ENCODE measurements around the gene HELB.
A peak's percentile ranks its signal among the peaks of the same experiment; 100 is the strongest.
"Not testable (repeated sequence)": the region's sequence is repeated elsewhere in the genome, so short reads cannot be mapped to it uniquely, and the experiment has no call there.

HELB gene

GRCh38 chr12:66297923-66298322 is 4.4 kb upstream of the HELB start:
- no peak for DNase-seq (ENCODE audit: low read depth, low spot score)
- no peak overlapping the region for H3K27ac ChIP-seq

DNA sequence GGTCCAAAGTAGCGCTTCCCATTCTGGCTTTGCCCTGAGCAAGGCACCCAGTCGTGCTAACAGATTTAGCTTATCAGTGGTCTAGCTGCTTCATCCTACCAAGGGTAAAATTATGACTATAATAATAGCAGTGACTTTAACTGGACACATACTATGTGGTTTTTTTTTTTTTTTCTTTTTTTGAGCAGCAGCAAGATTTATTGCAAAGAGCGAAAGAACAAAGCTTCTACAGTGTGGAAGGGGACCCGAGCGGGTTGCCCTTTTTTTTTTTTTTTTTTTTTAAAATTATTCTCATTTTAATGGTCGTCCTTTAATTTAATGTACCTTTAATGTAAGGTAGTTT is 505 bp downstream of the HELB start:
- DNase-seq (ENCODE audit: low read depth, low spot score): no peak
- peak overlapping the region; percentile 50 for H3K27ac ChIP-seq

- H3K27ac ChIP-seq; DNase-seq (ENCODE audit: low read depth, low spot score): not testable (repeated sequence)
Observed at GRCh38 chr12:66303316-66303804, 1.1 kb downstream of the HELB start.

DNA sequence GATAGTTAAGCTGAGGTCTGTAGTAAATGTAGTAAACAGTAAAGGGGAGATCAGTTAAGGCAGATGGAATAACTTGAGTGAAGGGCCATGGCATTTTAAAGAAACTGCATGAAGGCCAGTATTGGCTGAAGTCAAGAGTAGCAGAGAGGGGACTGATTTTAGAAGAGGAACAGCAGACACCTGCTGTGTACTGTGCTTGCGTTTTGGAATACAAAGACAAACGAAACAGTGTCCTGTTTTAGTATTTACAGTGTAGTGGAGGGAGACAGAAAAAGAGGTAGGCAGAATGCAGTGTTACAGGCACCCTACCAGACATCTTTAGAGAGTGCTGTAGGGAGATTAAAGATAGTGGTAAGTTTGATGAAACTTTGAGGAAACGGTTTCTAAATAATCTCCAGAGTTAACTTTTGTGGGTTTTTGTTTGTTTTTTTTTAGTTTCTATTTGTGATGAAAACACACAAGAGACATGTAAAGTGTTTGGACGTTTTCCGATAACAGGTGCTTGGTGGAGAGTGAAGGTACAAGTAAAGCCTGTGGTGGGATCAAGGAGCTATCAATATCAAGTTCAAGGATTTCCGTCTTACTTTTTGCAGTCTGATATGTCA is 2.1 kb downstream of the HELB start:
- no peak for DNase-seq (ENCODE audit: low read depth, low spot score)
- H3K27ac ChIP-seq: no peak overlapping the region

GRCh38 chr12:66309606-66310005 is 7.3 kb downstream of the HELB start:
- H3K27ac ChIP-seq: no peak overlapping the region
- DNase-seq (ENCODE audit: low read depth, low spot score): no peak

- no peak for DNase-seq (ENCODE audit: low read depth, low spot score)
- no peak overlapping the region for H3K27ac ChIP-seq
Observed at GRCh38 chr12:66312189-66312588, 9.9 kb downstream of the HELB start.

GRCh38 chr12:66314278-66314677 is 12.0 kb downstream of the HELB start:
- no peak overlapping the region for H3K27ac ChIP-seq
- no peak for DNase-seq (ENCODE audit: low read depth, low spot score)

- no peak overlapping the region for H3K27ac ChIP-seq
- no peak for DNase-seq (ENCODE audit: low read depth, low spot score)
Observed at GRCh38 chr12:66319266-66319954, 17.1 kb downstream of the HELB start.

- peak overlapping the region; percentile 45 for H3K27ac ChIP-seq
- no peak for DNase-seq (ENCODE audit: low read depth, low spot score)
Observed at GRCh38 chr12:66320996-66321395, 18.7 kb downstream of the HELB start.

GRCh38 chr12:66321435-66321834 is 19.1 kb downstream of the HELB start:
- DNase-seq (ENCODE audit: low read depth, low spot score): peak; percentile 20
- H3K27ac ChIP-seq: peak overlapping the region; percentile 45

- no peak for DNase-seq (ENCODE audit: low read depth, low spot score)
- no peak overlapping the region for H3K27ac ChIP-seq
Observed at GRCh38 chr12:66323017-66323416, 20.7 kb downstream of the HELB start.

- H3K27ac ChIP-seq: peak overlapping the region; percentile 27
- peak; percentile 55 for DNase-seq (ENCODE audit: low read depth, low spot score)
Observed at GRCh38 chr12:66329941-66330340, 27.6 kb downstream of the HELB start.

DNA sequence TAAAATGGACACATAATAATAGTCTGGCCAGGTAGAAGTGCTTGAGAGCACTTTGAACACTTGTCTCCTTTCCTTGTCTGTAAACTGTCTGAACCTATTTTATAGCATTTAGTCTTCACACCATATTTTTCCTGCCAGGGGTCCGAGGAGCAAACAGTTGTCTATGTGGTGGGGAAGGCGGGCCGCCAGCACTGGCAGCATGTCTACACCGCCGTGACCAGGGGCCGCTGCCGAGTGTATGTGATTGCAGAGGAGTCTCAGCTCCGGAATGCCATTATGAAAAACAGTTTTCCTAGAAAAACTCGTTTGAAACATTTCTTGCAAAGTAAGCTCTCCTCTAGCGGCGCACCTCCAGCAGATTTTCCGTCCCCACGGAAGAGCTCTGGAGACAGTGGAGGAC is 28.7 kb downstream of the HELB start:
- DNase-seq (ENCODE audit: low read depth, low spot score): no peak
- no peak overlapping the region for H3K27ac ChIP-seq

- H3K27ac ChIP-seq: no peak overlapping the region
- no peak for DNase-seq (ENCODE audit: low read depth, low spot score)
Observed at GRCh38 chr12:66331814-66332213, 29.5 kb downstream of the HELB start.

GRCh38 chr12:66335746-66336145 is 33.5 kb downstream of the HELB start:
- H3K27ac ChIP-seq: no peak overlapping the region
- DNase-seq (ENCODE audit: low read depth, low spot score): no peak

DNA sequence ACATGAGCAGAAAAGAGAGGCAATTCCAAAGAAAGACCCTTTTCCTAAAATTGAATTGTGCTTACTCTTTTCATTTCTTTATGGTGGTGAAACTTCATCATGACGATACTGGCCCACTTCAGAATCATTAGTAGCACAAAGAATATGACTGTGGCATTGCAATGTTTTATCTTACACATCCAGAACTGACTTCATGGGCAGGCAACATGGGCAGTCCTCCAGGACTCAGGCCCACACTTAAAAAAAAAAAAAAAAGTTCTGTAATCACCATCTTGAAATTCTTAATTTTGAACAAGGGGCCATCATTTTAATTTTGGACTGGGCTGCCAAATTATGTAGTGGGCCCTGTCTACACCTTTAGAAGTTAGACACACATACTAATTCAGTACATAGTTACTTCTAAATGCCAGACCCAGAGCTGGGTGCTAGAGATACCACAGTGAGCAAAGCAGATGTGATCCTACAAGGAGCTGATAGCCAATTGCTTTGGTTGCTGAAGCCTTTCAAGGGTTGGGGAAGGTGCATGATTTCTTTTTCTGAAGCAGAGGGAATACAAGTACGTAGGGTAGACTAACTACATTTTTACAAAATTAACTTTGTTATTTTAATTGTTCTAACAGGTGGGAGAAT is 35.2 kb downstream of the HELB start:
- no peak for DNase-seq (ENCODE audit: low read depth, low spot score)
- H3K27ac ChIP-seq: no peak overlapping the region

GRCh38 chr12:66340131-66340530 is 37.8 kb downstream of the HELB start:
- no peak for DNase-seq (ENCODE audit: low read depth, low spot score)
- no peak overlapping the region for H3K27ac ChIP-seq

DNA sequence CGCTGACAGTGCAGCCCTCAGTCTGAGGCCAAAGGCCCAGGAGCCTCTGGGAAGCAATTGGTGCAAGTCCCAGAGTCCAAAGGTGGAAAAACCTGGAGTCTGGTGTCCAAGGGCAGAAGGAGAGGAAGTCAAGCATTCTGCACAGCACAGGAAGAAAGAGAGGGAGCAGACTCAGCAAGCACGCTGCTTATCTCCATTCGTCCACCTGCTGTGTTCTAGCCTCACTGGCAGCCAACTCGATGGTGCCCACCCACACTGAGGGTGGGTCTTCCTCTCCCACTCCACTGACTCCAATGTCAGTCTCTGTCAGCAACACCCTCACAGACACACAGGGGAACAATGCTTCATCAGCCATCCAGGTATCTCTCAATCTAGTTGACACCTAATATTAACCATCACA is 38.8 kb downstream of the HELB start:
- DNase-seq (ENCODE audit: low read depth, low spot score): no peak
- H3K27ac ChIP-seq: no peak overlapping the region

- no peak for DNase-seq (ENCODE audit: low read depth, low spot score)
- no peak overlapping the region for H3K27ac ChIP-seq
Observed at GRCh38 chr12:66345212-66345611, 42.9 kb downstream of the HELB start.

GRCh38 chr12:66345956-66346355 is 43.7 kb downstream of the HELB start:
- H3K27ac ChIP-seq: no peak overlapping the region
- no peak for DNase-seq (ENCODE audit: low read depth, low spot score)

DNA sequence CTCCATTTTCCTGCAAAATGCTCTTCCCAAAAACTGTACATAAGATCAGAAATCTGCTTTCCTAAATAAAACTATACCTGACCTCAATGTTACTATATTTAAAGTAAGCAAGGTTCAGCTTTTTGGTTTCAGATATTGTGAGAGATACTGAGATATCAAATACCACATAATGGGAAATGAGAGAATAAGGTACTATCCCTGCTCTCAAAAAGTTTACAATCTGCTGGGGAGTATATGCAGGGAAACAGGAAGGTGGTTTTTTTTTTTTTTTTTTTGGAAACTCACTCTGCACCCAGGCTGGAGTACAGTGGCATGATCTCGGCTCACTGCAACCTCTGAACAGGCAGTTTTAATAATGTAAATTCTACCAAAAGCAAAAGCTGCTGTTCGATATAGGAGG is 49.0 kb downstream of the HELB start:
- DNase-seq (ENCODE audit: low read depth, low spot score): no peak
- no peak overlapping the region for H3K27ac ChIP-seq

- no peak for DNase-seq (ENCODE audit: low read depth, low spot score)
- no peak overlapping the region for H3K27ac ChIP-seq
Observed at GRCh38 chr12:66352197-66352596, 49.9 kb downstream of the HELB start.

Data from epithelial cell of prostate (primary cell).